Measurements from ENCODE around the gene PLAC8.

PLAC8 gene

DNA sequence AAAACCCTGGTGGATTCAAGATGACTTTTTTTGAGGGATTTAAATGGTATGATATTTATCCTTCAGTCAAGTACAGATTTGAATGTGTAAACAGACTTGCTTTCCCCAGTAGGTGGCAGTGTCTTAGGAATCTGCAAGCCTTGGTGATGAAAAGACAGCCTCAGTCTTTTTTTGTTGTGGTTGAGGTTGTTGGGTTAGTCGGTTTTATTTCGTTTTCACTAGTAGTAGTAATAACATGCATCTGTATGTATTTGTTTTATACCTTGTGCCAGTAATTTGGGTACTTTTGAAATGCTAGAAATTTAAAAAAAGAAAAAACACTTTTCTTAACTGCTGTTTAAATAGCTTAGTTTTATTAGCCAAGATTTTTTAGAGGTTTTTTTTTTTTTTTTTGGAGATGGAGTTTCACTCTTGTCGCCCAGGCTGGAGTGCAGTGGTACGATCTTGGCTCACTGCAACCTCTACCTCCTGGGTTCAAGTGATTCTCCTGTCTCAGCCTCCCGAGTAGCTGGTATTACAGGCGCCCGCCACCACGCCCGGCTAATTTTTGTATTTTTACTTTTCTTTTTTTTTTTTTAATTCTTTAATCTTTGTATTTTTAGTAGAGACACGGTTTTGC is 40.3 kb downstream of the PLAC8 start:
- TF ChIP-seq, protein P1, sequence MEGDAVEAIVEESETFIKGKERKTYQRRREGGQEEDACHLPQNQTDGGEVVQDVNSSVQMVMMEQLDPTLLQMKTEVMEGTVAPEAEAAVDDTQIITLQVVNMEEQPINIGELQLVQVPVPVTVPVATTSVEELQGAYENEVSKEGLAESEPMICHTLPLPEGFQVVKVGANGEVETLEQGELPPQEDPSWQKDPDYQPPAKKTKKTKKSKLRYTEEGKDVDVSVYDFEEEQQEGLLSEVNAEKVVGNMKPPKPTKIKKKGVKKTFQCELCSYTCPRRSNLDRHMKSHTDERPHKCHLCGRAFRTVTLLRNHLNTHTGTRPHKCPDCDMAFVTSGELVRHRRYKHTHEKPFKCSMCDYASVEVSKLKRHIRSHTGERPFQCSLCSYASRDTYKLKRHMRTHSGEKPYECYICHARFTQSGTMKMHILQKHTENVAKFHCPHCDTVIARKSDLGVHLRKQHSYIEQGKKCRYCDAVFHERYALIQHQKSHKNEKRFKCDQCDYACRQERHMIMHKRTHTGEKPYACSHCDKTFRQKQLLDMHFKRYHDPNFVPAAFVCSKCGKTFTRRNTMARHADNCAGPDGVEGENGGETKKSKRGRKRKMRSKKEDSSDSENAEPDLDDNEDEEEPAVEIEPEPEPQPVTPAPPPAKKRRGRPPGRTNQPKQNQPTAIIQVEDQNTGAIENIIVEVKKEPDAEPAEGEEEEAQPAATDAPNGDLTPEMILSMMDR (conservative IDR thresholded peaks at IDR 0.05; ENCODE audit: low read depth, low read length), result peak; percentile 78
- H3K9ac ChIP-seq, result no peak overlapping the region
- H4K20me1 ChIP-seq (ENCODE audit: insufficient read depth), result no peaks in the 10 kb centered on the region
- no peak overlapping the region for H2AFZ ChIP-seq (ENCODE audit: low read depth)
- H3K36me3 ChIP-seq (ENCODE audit: insufficient read depth), result no peaks in the 10 kb centered on the region
- H3K4me3 ChIP-seq (IDR thresholded peaks at IDR 0.05; ENCODE audit: insufficient read depth, low read depth, low read length), result no peak overlapping the region
- H3K27me3 ChIP-seq (ENCODE audit: insufficient read depth, low read depth), result no peaks in the 10 kb centered on the region
- peaks cover 22% of the 10 kb centered on the region for H3K4me1 ChIP-seq (ENCODE audit: low read depth, poor library complexity, severe bottlenecking)
- H3K4me2 ChIP-seq, result peak overlapping the region; percentile 37
- no peaks in the 10 kb centered on the region for H3K79me2 ChIP-seq (ENCODE audit: insufficient read depth, low read depth)
- no peak overlapping the region for H3K27ac ChIP-seq

DNA sequence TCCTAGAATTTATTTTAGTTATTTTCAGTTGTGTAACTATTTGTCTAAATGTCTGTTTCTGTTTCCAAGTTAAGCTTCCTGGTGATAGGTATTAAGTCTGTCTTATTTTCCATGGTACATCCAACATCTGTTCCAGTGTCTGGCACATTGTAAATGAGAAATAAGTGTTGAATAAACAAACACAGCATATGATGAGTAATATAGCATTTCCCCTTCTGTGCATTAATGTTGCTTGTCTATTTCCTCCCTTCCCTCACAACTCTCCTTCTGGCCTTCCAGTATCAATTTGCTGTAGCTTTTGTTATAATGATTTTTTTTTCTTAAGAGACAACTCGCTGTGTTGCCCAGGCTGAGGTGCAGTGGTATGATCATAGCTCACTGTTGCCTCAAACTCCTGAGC is 43.4 kb downstream of the PLAC8 start:
- no peaks in the 10 kb centered on the region for H3K36me3 ChIP-seq (ENCODE audit: insufficient read depth)
- no peak overlapping the region for H3K4me2 ChIP-seq
- H3K4me1 ChIP-seq (ENCODE audit: low read depth, poor library complexity, severe bottlenecking), result peaks cover 22% of the 10 kb centered on the region
- no peaks in the 10 kb centered on the region for H4K20me1 ChIP-seq (ENCODE audit: insufficient read depth)
- H2AFZ ChIP-seq (ENCODE audit: low read depth), result no peak overlapping the region
- no peaks in the 10 kb centered on the region for H3K27me3 ChIP-seq (ENCODE audit: insufficient read depth, low read depth)
- H3K9ac ChIP-seq, result no peak overlapping the region
- no peaks in the 10 kb centered on the region for H3K79me2 ChIP-seq (ENCODE audit: insufficient read depth, low read depth)
- H3K27ac ChIP-seq, result no peak overlapping the region
- H3K4me3 ChIP-seq (IDR thresholded peaks at IDR 0.05; ENCODE audit: insufficient read depth, low read depth, low read length), result no peak overlapping the region
- TF ChIP-seq, protein P1 (conservative IDR thresholded peaks at IDR 0.05; ENCODE audit: low read depth, low read length), result no peak

GRCh38 chr4:83067058-83067639 is 47.4 kb downstream of the PLAC8 start:
- H3K9ac ChIP-seq, result no peak overlapping the region
- H3K4me1 ChIP-seq (ENCODE audit: low read depth, poor library complexity, severe bottlenecking), result no peaks in the 10 kb centered on the region
- H3K4me2 ChIP-seq, result no peak overlapping the region
- no peaks in the 10 kb centered on the region for H4K20me1 ChIP-seq (ENCODE audit: insufficient read depth)
- H3K27me3 ChIP-seq (ENCODE audit: insufficient read depth, low read depth), result no peaks in the 10 kb centered on the region
- TF ChIP-seq, protein P1 (conservative IDR thresholded peaks at IDR 0.05; ENCODE audit: low read depth, low read length), result no peak
- no peaks in the 10 kb centered on the region for H3K36me3 ChIP-seq (ENCODE audit: insufficient read depth)
- H3K4me3 ChIP-seq (IDR thresholded peaks at IDR 0.05; ENCODE audit: insufficient read depth, low read depth, low read length), result no peak overlapping the region
- H3K79me2 ChIP-seq (ENCODE audit: insufficient read depth, low read depth), result no peaks in the 10 kb centered on the region
- H2AFZ ChIP-seq (ENCODE audit: low read depth), result no peak overlapping the region
- H3K27ac ChIP-seq, result no peak overlapping the region

DNA sequence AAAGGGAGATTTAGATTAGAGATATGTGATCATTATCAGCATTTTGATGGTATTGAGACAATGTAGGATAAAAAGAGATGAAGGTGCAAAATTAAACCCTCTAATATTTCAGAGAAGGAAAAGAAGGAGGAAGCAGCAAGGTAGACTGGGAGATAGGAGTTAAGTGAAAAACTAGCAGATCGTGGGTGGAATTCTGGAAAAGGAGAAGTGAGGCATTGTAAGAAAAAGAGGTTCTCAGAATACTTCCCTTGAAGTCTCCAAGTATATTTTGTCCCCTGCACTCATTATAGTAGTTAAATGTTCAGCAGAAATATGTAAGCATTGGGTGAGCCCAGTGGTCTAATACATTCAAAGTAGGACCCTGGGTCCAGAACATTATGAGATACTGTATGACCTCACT is 49.3 kb downstream of the PLAC8 start:
- no peaks in the 10 kb centered on the region for H3K4me1 ChIP-seq (ENCODE audit: low read depth, poor library complexity, severe bottlenecking)
- H2AFZ ChIP-seq (ENCODE audit: low read depth), result no peak overlapping the region
- no peaks in the 10 kb centered on the region for H3K36me3 ChIP-seq (ENCODE audit: insufficient read depth)
- no peak overlapping the region for H3K4me2 ChIP-seq
- H3K79me2 ChIP-seq (ENCODE audit: insufficient read depth, low read depth), result no peaks in the 10 kb centered on the region
- no peak overlapping the region for H3K9ac ChIP-seq
- H3K4me3 ChIP-seq (IDR thresholded peaks at IDR 0.05; ENCODE audit: insufficient read depth, low read depth, low read length), result no peak overlapping the region
- no peaks in the 10 kb centered on the region for H4K20me1 ChIP-seq (ENCODE audit: insufficient read depth)
- no peak overlapping the region for H3K27ac ChIP-seq
- TF ChIP-seq, protein P1 (conservative IDR thresholded peaks at IDR 0.05; ENCODE audit: low read depth, low read length), result no peak
- no peaks in the 10 kb centered on the region for H3K27me3 ChIP-seq (ENCODE audit: insufficient read depth, low read depth)

Data from KMS-11 (cell line).